ENCODE data around the gene MCF2L2.

The MCF2L2 gene

GRCh38 chr3:183226333-183226890 lies 202.0 kb downstream of the MCF2L2 start:
- no peak for DNase-seq

GRCh38 chr3:183224180-183224970 lies 204.0 kb downstream of the MCF2L2 start:
- DNase-seq, result no peak

- DNase-seq, result no peak
Measured at GRCh38 chr3:183222631-183223235, 205.7 kb downstream of the MCF2L2 start.

GRCh38 chr3:183220828-183221227 lies 207.6 kb downstream of the MCF2L2 start:
- DNase-seq, result no peak

GRCh38 chr3:183218826-183219225 lies 209.6 kb downstream of the MCF2L2 start:
- DNase-seq, result no peak

- DNase-seq, result no peak
Measured at GRCh38 chr3:183217548-183218332, 210.7 kb downstream of the MCF2L2 start.

- no peak for DNase-seq
Measured at GRCh38 chr3:183215591-183216202, 212.7 kb downstream of the MCF2L2 start.

GRCh38 chr3:183214277-183214612 lies 214.2 kb downstream of the MCF2L2 start:
- DNase-seq, result no peak

- no peak for DNase-seq
Measured at GRCh38 chr3:183213415-183214276, 214.8 kb downstream of the MCF2L2 start.

- no peak for DNase-seq
Measured at GRCh38 chr3:183212565-183212964, 215.9 kb downstream of the MCF2L2 start.

- DNase-seq, result no peak
Measured at GRCh38 chr3:183212096-183212495, 216.3 kb downstream of the MCF2L2 start.

- no peak for DNase-seq
Measured at GRCh38 chr3:183211352-183211751, 217.1 kb downstream of the MCF2L2 start.

GRCh38 chr3:183210862-183211341 lies 217.5 kb downstream of the MCF2L2 start:
- no peak for DNase-seq

GRCh38 chr3:183210341-183210740 lies 218.1 kb downstream of the MCF2L2 start:
- no peak for DNase-seq

- DNase-seq, result no peak
Measured at GRCh38 chr3:183208800-183209199, 219.6 kb downstream of the MCF2L2 start.

- DNase-seq, result no peak
Measured at GRCh38 chr3:183208260-183208659, 220.2 kb downstream of the MCF2L2 start.

- DNase-seq, result no peak
Measured at GRCh38 chr3:183203670-183204069, 224.7 kb downstream of the MCF2L2 start.

- DNase-seq, result no peak
Measured at GRCh38 chr3:183202004-183202722, 226.3 kb downstream of the MCF2L2 start.

GRCh38 chr3:183198939-183199338 lies 229.5 kb downstream of the MCF2L2 start:
- DNase-seq, result no peak

- DNase-seq, result no peak
Measured at GRCh38 chr3:183197734-183198133, 230.7 kb downstream of the MCF2L2 start.

GRCh38 chr3:183195266-183195665 lies 233.2 kb downstream of the MCF2L2 start:
- no peak for DNase-seq

Measured in right hindlimb (tissue), 1 donor.